NCI-H748 (cell line): ENCODE data around the gene SPATA31A6.
"Not testable (repeated sequence)": the region's sequence is repeated elsewhere in the genome, so short reads cannot be mapped to it uniquely, and the experiment has no call there.

Experiments used
- DNase-seq: peaks from one replicate; lab custom pipeline; 2025; ENCODE audit not compliant: unreplicated experiment; lab: John Stamatoyannopoulos, UW

Gene SPATA31A6

DNA sequence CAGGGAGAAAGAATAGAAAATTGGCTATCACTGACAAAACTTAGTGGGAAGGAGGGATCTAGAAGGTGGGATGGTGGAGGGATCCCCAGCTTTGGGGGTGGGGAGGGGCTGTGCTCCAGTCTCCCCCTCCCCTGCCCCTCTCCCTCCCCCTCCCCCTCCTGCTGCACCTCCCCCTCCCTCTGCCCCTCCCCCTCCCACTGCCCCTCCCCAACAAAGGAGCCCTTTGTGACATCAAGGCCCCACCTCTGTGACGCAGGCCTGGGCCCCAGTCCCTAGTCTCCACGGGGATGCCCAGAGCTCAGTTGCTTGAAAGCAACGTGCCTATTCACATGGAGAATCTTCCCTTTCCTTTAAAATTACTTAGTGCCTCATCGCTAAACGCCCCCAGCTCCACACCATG lies at the start of gene SPATA31A6:
TSS of gene SPATA31A6 (plus strand) at position 301 of the 400 bp plus-strand sequence. CDS start at position 330, 29 bp downstream.
- not testable (repeated sequence) for DNase-seq

- peak; percentile 18 for DNase-seq
Observed at GRCh38 chr9:42160299-42160698, 23.2 kb upstream of the SPATA31A6 start.

DNA sequence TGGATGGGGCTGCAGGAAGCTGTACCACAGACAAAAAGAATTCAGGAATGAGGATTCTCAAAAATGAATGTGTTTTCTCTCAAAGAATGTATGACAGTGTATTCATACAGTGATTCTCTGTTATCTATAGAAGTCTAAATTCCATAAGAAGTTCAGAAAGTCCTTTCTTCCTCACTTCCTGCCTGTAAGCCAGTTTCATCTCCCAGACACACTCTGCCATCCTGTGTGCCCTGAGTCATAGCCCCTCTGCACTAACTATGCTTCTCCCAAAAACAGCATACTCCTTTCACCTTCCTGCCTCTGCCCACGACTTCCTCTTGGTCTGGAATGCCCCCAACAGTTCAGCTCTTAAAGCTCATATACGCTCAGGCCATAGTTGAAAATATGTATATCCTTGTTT lies 36.4 kb downstream of the SPATA31A6 start:
- DNase-seq = not testable (repeated sequence)

DNA sequence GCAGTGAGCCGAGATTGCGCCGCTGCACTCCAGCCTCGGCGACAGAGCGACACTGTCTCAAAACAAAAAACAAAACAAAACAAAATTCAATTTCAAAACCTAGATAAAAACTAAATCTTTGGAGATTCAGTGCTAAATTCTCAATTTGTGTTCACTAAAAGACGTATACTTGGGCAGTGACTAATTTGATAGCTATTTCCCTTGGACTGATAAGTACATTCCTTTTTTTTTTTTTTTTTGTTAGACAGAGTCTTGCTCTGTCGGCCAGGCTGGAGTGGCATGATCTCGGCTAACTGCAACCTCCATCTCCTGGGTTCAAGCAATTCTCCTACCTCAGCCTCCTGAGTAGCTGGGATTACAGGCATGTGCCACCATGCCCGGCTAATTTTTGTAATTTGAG lies 39.8 kb downstream of the SPATA31A6 start:
- not testable (repeated sequence) for DNase-seq

DNA sequence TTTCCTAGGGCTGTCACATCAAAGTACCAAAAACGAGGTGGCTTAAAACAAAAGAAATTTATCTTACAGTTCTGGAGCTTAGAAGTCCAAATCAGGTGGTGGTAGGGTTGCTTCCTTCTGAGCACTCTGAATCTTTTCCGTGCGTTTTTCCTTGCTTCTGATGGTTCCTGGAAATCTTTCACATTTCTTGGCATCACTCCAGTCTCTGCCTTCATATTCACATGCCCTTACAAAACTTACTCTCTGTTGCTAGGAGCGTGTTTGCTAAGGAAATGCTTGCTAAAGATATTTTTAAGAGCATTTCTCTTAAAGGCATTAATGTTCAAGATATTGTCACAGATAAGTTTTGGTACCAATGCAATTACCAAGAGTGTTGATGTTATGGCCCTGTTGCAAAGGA lies 49.6 kb downstream of the SPATA31A6 start:
- not testable (repeated sequence) for DNase-seq

DNA sequence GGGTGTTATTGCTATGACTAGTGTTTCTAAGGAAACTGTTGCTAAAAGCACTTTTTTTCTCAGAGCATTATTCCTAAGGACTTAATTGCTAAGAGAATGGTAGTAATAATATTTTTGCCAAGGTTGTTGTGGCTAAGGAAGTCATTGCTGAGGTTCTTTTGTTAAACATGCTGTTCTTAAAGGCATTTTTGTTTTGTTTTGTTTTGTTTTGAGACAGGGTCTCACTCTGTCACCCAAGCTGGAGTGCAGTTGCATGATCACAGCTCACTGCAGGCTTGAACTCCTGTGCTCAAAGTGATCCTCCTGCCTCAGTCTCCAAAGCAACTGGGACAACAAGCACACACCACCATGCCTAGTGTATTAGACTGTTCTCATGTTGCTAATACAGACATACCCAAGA lies 51.2 kb downstream of the SPATA31A6 start:
- not testable (repeated sequence) for DNase-seq

DNA sequence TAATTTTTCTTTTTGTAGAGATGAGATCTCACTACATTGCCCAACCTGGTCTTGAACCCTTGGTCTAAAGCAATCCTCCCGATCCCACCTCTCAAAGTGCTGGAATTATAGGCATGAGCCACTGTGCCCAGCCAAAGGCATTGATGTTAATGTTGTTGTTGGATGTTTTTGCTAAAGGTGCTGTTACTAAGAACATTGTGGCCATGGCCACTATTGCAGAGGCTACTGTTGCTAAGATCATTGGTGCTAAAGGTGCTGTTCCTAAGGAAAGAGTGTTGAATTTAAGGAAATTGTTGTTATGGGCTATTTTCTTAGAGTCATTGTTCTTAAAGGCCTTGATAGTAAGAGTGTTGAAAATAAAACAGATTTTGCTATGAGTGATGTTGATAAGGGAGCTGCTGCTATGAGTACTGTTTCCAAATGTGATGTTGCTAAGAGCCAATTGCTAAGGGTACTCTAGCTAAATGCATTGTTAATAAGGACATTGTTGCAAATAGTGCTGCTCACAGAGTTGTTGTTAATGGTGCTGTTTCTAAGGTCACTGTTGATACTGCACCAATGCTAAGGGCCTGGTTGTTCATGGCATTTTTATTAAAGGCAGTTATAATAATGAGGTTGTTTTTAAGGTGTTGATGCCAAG lies 52.0 kb downstream of the SPATA31A6 start:
- not testable (repeated sequence) for DNase-seq

DNA sequence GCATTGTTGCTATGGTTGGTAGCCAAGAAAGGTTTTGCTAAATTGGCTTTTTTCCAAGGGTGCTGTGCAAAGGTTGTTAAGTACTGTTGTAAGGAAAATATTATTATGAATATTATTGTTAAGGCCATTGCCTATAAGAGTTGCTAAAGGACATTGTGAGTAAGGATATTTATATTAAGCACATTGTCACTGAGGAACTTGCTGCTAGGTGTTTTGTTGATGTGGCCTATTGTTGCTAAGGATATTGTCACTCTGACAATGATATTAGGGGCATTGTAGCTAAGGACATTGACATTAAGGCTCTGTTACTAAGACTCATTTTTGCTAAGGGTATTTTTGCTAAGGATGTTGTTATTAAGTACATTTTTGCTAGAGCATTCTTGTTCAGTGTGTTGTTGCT lies 52.6 kb downstream of the SPATA31A6 start:
- not testable (repeated sequence) for DNase-seq

DNA sequence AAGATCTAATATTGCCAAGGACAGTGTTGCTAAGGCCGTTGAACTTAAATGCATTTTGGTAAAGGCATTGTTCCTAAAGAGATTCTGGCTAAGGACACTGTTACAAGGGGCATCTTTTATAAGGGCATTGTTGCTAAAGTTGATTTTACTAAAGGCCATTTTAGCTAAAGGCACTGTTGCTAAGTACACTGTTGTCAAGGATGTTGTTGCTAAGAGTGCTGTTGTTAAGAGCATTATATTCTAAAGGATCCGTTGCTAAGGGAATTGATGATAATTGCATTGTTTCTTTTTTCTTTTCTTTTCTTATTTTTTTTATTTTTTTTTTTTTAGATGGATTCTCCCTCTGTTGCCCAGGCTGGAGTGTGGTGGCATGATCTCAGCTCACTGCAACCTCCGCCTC lies 53.9 kb downstream of the SPATA31A6 start:
- DNase-seq = peak; percentile 60

DNA sequence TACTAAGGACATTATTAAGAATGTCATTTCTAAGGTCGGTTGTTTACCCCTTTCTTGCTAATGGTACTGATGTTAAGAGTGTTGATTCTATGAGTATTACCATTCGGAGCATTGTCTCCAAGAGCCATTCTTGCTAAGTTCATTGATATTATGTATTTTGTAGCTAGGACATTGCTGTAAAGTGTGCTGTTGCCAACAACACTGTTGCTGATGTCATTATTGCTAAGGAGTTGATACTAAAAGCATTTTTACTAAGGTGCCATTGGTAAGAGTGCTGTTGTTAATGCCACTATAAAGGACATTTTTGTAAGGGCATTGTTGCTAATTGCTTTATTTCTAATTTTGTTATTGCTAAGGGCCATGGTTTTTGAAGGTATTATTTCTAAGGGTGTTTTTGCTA lies 55.4 kb downstream of the SPATA31A6 start:
- not testable (repeated sequence) for DNase-seq
